ENCODE data around the gene HMGB4. TPM values are rescaled to one million over a fixed set of nuclear protein-coding genes. Genes with fewer than 3 reads are reported as not detected.

The HMGB4 gene
- total RNA-seq, 2 experiments from 2014 or later, result not detected

DNA sequence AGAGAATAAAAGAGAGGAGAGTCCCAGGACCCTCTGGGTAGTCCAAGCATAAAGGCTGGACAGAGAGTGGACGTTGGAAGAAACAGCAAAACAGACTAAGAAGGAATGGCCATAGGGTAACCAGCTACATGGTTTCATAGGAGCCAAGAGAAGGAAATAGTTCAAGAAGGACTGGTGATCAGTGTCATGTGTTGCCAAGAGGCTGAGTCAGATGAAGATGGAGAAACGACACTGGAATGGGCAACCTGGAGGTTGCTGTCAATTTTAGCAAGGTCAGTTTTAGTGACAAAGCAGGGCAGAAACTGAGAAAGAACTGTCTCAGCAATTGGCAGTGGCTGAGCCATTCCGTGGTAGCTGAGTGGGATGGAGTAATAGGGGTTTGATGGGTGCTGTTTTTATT, 41.4 kb downstream of the HMGB4 start:
- Histone ChIP-seq H3K27me3 (ENCODE audit: control insufficient read depth in 1 of 2, insufficient read depth in 2 of 2, low read length in 2 of 2) (peaks cover 6 to 8% of the 10 kb centered on the region in 2 experiments), H3K4me1 (ENCODE audit: insufficient read depth, low read length) (no peaks in the 10 kb centered on the region), H3K36me3 (ENCODE audit: insufficient read depth, low read length) (no peaks in the 10 kb centered on the region), H3K27ac (ENCODE audit: low read depth in 1 of 2, low read length in 2 of 2) (no peak overlapping the region), H3K4me3 (ENCODE audit: low read length) (no peak overlapping the region), H3K9me3 (ENCODE audit: control insufficient read depth in 1 of 2, insufficient read depth in 1 of 2, low read length in 2 of 2) (no peaks in the 10 kb centered on the region)
- H3K36me3 Mint-ChIP-seq (ENCODE audit: low read depth), result no peaks in the 10 kb centered on the region
- H3K4me1 Mint-ChIP-seq (ENCODE audit: low read depth), result no peaks in the 10 kb centered on the region
- H3K9me3 Mint-ChIP-seq, result no peaks in the 10 kb centered on the region
- CTCF ChIA-PET, result no interaction called here
- ATAC-seq (ENCODE audit: poor library complexity) (no peak), DNase-seq (no peak)
- H3K27me3 Mint-ChIP-seq, result peaks cover 39% of the 10 kb centered on the region
- POLR2A ChIA-PET, result no interaction called here
- TF ChIP-seq, protein P1, sequence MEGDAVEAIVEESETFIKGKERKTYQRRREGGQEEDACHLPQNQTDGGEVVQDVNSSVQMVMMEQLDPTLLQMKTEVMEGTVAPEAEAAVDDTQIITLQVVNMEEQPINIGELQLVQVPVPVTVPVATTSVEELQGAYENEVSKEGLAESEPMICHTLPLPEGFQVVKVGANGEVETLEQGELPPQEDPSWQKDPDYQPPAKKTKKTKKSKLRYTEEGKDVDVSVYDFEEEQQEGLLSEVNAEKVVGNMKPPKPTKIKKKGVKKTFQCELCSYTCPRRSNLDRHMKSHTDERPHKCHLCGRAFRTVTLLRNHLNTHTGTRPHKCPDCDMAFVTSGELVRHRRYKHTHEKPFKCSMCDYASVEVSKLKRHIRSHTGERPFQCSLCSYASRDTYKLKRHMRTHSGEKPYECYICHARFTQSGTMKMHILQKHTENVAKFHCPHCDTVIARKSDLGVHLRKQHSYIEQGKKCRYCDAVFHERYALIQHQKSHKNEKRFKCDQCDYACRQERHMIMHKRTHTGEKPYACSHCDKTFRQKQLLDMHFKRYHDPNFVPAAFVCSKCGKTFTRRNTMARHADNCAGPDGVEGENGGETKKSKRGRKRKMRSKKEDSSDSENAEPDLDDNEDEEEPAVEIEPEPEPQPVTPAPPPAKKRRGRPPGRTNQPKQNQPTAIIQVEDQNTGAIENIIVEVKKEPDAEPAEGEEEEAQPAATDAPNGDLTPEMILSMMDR (IDR thresholded peaks at IDR 0.05), result no peak
- no peak overlapping the region for H3K27ac Mint-ChIP-seq
- intact Hi-C loops (cut with DNase I, micrococcal nuclease), result no loop called here
- no peak overlapping the region for H3K4me3 Mint-ChIP-seq

GRCh38 chr1:33906156-33906555, 42.3 kb downstream of the HMGB4 start:
- H3K9me3 ChIP-seq (ENCODE audit: control insufficient read depth in 1 of 2, insufficient read depth in 1 of 2, low read length in 2 of 2), result no peaks in the 10 kb centered on the region
- peaks cover 42% of the 10 kb centered on the region for H3K27me3 Mint-ChIP-seq
- intact Hi-C loops (cut with DNase I, micrococcal nuclease), result no loop called here
- ChIA-PET POLR2A (no interaction called here), CTCF (no interaction called here)
- TF ChIP-seq, protein P1 (IDR thresholded peaks at IDR 0.05), result no peak
- H3K27ac ChIP-seq (ENCODE audit: low read depth in 1 of 2, low read length in 2 of 2), result no peak overlapping the region
- no peak for ATAC-seq (ENCODE audit: poor library complexity)
- no peaks in the 10 kb centered on the region for H3K4me1 ChIP-seq (ENCODE audit: insufficient read depth, low read length)
- no peak for DNase-seq
- H3K4me1 Mint-ChIP-seq (ENCODE audit: low read depth), result no peaks in the 10 kb centered on the region
- H3K4me3 ChIP-seq (ENCODE audit: low read length), result no peak overlapping the region
- H3K27ac Mint-ChIP-seq, result no peak overlapping the region
- no peaks in the 10 kb centered on the region for H3K9me3 Mint-ChIP-seq
- H3K4me3 Mint-ChIP-seq, result no peak overlapping the region
- H3K27me3 ChIP-seq (ENCODE audit: control insufficient read depth in 1 of 2, insufficient read depth in 2 of 2, low read length in 2 of 2), result peaks cover 6 to 8% of the 10 kb centered on the region in 2 experiments
- H3K36me3 ChIP-seq (ENCODE audit: insufficient read depth, low read length), result no peaks in the 10 kb centered on the region
- no peaks in the 10 kb centered on the region for H3K36me3 Mint-ChIP-seq (ENCODE audit: low read depth)

- Histone ChIP-seq H3K4me3 (ENCODE audit: low read length) (no peak overlapping the region), H3K9me3 (ENCODE audit: control insufficient read depth in 1 of 2, insufficient read depth in 1 of 2, low read length in 2 of 2) (no peaks in the 10 kb centered on the region), H3K27ac (ENCODE audit: low read depth in 1 of 2, low read length in 2 of 2) (no peak overlapping the region), H3K36me3 (ENCODE audit: insufficient read depth, low read length) (no peaks in the 10 kb centered on the region), H3K4me1 (ENCODE audit: insufficient read depth, low read length) (no peaks in the 10 kb centered on the region), H3K27me3 (ENCODE audit: control insufficient read depth in 1 of 2, insufficient read depth in 2 of 2, low read length in 2 of 2) (peaks cover 0 to 4% of the 10 kb centered on the region in 2 experiments)
- ChIA-PET CTCF (no interaction called here), POLR2A (no interaction called here)
- intact Hi-C loops (cut with DNase I, micrococcal nuclease), result no loop called here
- H3K4me3 Mint-ChIP-seq, result no peak overlapping the region
- H3K27ac Mint-ChIP-seq, result no peak overlapping the region
- H3K36me3 Mint-ChIP-seq (ENCODE audit: low read depth), result no peaks in the 10 kb centered on the region
- no peaks in the 10 kb centered on the region for H3K9me3 Mint-ChIP-seq
- ATAC-seq (ENCODE audit: poor library complexity), result no peak
- DNase-seq, result no peak
- TF ChIP-seq, protein P1 (IDR thresholded peaks at IDR 0.05), result no peak
- H3K27me3 Mint-ChIP-seq, result peaks cover 53% of the 10 kb centered on the region
- H3K4me1 Mint-ChIP-seq (ENCODE audit: low read depth), result no peaks in the 10 kb centered on the region
Measured at GRCh38 chr1:33908324-33908956, 44.6 kb downstream of the HMGB4 start.

Measured in CD4-positive, alpha-beta T cell (primary cell).